HG02970 (cell line): ENCODE measurements around the gene KCNJ18.
"Not testable (repeated sequence)": the region's sequence is repeated elsewhere in the genome, so short reads cannot be mapped to it uniquely, and the experiment has no call there.

Source experiments
- ATAC-seq: cut with Tn5 transposase; IDR thresholded peaks from one replicate; pipeline ENCODE4 v1.9.1; 2021; ENCODE audit warnings: mild to moderate bottlenecking, moderate library complexity, moderate number of reproducible peaks; ENCODE audit not compliant: unreplicated experiment, low FRiP score

KCNJ18 gene

DNA sequence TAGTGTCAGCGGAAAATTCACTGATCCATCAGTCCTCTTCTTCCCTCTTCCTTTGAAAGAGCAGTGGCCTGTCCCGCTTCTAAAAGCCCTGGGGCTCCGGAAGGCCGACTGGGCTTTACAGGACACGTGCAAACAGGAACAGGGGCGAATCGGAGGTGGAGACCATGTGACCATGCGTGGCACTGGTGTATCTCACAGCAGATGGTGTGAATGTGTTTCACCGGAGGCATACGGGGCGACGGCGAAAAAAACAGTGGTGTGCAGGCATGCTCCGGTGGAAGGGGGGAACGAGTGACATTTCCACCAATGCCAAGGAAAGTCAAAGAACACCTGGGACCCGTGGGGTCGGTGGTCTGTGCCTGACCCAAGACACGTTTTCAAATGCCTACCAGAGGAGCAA lies 8.4 kb upstream of the KCNJ18 start:
- not testable (repeated sequence) for ATAC-seq

DNA sequence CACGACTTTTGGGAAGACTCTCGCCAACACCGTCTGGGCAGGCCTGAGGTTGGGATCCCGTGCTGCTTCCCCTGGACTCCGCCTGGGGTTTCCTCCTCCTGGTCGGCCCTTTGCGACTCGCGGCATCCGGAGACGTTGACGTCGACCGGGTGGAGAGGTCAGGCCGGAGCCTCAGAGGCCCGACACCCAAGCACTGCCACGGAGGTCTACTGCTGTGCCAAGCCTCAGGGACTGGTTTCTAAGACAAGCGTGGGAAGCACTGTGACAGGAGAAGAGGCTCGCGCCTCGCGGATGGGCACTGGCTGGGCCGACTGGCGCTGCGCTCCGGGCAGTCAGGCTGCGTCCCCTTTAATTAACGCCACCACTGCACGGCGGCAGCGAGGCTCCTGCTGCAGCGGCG lies 7.9 kb upstream of the KCNJ18 start:
- ATAC-seq: not testable (repeated sequence)

DNA sequence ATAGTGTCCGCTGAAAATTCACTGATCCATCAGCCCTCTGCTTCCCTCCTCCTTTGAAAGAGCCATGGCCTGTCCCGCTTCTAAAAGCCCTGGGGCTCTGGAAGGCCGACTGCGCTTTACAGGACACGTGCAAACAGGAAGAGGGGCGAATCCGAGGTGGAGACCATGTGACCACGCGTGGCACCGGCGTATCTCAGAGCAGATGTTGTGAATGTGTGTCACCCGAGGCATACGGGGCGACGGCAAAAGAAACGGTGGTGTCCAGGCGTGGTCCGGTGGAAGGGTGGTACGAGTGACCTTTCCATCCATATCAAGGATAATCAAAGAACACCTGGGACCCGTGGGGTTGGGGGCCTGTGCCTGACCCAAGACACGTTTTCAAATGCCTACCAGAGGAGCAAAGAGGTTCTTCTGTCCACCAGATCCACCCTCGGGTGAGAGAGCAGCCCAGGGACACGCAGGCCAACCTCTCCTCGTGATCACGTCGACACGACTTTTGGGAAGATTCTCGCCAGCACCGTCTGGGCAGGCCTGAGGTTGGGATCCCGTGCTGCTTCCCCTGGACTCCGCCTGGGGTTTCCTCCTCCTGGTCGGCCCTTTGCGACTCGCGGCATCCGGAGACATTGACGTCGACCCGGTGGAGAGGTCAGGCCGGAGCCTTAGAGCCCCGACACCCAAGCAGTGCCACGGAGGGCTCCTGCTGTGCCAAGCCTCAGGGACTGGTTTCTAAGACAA lies 7.1 kb upstream of the KCNJ18 start:
- ATAC-seq: not testable (repeated sequence)

- no peak for ATAC-seq
Observed at GRCh38 chr17:21686165-21687015, 5.9 kb upstream of the KCNJ18 start.

GRCh38 chr17:21687136-21687953 lies 5.0 kb upstream of the KCNJ18 start:
- ATAC-seq: no peak

DNA sequence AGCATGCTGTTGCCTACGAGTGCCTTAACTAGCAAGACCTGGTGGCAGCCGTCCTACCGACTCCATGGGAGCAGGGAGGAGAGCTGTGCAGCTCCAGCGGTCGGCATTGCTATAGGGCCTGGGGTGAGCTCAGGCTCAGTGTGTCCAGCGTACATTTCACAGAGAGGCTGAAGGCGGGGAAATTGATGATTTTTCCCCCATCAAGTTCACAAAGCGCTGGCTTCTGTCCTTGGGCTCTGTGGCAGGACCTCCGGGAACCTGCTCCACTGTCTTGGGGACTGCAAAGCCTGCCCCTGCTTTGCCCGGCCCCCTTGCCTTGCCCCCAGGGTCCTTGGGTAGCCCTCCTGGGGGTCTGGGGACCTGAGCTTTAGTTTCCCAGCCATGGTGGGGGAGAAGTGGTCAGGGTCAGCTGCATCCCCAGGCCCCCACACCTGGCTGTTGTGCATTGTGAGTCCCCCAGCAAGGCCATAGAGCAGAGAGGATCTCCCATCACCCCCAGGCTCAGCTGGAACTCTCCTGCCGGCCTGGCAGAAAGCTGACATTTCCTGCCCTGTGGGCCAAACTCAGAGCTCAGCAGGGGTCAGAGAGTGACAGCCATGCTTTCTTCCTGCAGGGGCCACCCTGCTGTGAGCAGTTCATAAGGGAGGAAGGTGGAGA lies 3.9 kb upstream of the KCNJ18 start:
- no peak for ATAC-seq

DNA sequence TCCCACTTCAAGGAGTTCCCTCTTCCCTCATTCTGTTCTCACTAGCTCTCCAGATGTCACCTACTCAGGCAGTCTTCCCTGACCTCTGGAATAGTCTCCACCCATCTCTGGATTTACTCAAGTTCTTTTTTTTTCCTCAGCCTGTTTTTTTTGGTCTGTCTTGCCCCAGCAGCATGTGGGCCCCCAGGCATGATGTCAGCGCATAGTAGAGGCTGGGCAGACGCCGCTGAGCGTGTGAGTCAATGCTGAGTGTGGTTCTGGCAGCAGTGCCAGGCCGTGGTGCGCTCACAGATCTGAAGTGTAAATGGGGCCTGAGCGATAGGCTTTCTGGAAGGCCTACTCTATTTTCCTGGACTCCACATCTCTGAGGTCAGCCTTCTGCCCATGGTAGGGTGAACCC lies 2.7 kb upstream of the KCNJ18 start:
- no peak for ATAC-seq

- not testable (repeated sequence) for ATAC-seq
Observed at GRCh38 chr17:21690811-21691210, 1.5 kb upstream of the KCNJ18 start.

- ATAC-seq: not testable (repeated sequence)
Observed at GRCh38 chr17:21691481-21691880, 842 bp upstream of the KCNJ18 start.

DNA sequence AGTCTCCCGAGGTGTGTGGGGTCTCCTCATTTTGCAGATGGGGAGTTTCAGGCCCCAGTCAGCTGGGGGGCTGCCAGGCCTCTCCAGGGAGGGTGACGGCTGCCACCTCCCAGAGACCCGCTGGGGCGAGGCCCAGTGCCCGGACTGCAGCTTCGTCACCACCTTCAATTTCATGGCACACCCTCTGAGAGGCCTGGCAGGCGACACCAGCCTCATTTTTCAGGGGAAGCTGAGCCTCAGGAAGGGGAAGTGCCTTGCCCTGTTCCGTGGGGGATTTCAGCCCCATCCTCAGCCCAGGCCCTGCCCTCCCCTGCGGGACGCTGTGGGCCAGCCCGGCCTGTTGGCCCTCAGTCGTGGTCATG lies 362 bp downstream of the KCNJ18 start:
- ATAC-seq: not testable (repeated sequence)

GRCh38 chr17:21693391-21693796 lies 1.1 kb downstream of the KCNJ18 start:
- not testable (repeated sequence) for ATAC-seq

GRCh38 chr17:21693937-21694336 lies 1.6 kb downstream of the KCNJ18 start:
- ATAC-seq: not testable (repeated sequence)

- ATAC-seq: not testable (repeated sequence)
Observed at GRCh38 chr17:21696227-21696626, 3.9 kb downstream of the KCNJ18 start.

DNA sequence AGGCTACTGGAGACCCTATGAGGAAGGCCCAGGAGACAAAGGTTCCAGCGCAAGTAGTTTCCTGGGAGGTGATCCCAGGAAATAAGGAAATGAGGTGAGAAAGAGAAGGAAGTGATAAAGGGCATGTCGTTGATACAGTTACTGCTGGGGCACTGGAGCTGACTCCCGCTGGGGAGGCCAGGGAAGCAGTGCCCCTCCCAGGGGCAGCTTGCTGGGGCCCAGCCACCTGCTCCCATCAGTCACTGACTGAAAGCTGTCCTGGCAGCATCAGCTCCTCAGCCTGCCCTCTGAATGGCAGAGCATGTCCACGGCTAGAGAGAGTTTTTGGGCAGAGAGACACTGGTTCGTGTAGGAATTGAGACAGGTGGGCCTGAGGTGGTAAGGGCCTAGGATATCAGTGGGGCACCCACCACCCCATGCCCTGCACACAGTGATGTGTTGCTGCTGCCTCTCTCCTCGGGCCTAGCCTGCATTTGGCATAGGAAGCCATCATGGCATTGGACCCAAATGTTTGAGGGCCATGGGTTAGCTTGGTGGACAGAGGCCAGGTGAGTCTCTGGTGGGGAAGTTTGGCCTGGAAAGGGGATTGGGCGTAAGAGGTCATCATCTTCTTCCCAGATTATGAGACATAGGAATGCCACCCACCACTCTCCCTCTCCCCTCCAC lies 4.7 kb downstream of the KCNJ18 start:
- ATAC-seq: not testable (repeated sequence)

DNA sequence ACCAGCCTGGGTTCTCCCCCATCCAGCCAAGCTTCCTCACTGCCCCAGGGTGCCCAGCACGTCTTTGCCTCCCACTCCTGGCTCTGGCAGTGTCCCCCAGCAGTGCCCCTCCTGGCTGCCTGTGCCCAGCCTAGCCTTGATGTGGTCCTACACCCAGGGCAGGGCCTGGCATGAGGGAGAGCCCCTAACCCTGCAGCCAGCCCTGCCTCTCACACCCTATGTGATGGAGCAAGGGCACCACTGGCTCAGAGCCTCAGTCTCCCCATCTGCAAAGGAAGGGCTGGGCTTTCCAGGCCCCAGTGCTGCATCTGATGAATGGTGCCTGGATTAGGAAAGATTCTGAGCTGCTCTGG lies 5.2 kb downstream of the KCNJ18 start:
- not testable (repeated sequence) for ATAC-seq

DNA sequence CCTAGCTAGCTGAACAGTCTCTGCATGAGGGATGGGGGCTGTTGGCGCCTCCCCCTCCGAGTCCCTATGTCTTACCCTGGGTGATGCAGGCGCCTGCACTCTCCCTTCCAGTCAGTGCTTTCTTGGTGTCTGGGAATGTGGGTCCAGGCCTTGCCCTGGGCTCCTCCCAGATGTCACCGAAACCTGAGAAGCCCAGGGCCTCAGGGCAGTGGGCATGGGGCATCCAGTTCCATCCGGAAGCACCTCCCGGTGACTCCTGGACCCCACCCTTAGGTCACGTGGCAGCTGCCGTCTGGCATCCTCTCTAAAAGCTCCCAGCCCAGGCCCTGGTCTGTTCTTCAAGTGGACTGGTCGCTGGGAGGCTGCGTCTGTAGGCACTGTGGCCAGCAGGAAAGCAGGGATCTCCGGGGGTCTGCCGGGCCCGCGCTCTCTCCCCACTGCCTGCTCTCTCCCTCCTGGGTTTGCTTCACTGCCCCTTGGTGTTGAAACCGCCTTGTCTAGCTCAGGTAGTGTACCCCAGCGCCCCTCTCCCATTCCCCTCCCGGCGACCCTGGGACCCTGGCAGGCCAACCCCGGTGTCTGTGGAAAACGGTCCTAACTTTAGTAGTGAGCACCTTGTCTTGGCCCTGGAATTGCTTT lies 6.2 kb downstream of the KCNJ18 start:
- ATAC-seq: not testable (repeated sequence)

DNA sequence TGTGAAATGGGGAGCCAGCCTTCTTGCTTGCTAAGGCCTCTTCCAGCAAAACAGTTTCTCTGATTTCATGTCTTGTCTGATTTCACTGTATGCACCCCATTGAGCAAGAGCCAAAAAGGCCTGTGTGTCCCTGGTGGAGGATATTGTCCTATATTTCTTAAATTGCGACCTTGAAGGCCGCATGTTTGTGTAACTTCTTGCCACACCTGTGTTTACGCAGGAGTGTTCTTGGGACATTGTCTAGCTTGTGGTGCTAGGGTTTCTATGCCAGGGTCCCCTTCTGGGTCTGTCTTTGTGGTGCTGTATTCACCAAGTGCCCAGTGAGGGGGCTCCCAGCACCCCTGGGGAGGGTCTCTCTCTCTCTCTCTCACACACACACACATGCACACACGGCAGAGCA lies 6.8 kb downstream of the KCNJ18 start:
- not testable (repeated sequence) for ATAC-seq

DNA sequence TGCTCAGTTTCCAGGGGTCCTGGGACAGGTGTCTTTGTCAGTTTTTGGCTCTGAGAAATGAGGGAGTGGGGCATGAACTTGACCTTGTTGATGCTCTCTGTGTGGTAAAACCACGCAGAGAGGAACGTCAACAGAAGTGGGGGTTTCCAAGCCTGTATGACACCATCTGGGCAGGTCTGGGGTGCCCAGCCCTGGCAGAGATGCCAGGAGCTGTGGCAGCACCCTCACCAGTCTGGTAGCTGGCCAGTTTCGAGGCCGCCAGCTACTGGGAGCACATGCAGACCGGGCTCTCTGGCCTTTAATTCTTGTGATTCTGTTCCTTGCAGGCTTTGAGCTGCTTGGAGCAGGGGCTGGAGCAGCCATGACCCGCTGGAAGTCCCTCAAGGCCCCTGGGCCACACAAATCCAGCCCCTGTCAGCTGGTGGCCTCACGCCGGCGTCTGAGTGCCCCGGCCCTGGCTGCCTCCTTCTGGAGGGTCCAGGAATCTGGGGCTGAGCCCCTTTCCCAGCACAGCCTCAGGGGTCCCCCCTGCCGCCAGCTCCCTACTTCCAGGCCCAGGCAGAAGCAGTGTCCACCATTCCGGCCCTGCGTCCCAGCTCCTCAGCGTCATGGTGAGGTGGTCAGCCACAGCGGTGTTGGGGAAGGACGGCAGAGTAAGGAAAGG lies 7.4 kb downstream of the KCNJ18 start:
- ATAC-seq: not testable (repeated sequence)

- ATAC-seq: not testable (repeated sequence)
Observed at GRCh38 chr17:21701090-21701489, 8.8 kb downstream of the KCNJ18 start.
